ENCODE data around the gene TMEM151B. TPM values are rescaled to one million over a fixed set of nuclear protein-coding genes. Genes with fewer than 3 reads are reported as not detected.

The TMEM151B gene
- total and polyA plus RNA-seq, 10 of the 15 experiments (the other 5 are each of a cell fraction or from before 2014, with no cell fraction given) = 0.01 to 0.19 (median 0.05) TPM; not detected in 6

DNA sequence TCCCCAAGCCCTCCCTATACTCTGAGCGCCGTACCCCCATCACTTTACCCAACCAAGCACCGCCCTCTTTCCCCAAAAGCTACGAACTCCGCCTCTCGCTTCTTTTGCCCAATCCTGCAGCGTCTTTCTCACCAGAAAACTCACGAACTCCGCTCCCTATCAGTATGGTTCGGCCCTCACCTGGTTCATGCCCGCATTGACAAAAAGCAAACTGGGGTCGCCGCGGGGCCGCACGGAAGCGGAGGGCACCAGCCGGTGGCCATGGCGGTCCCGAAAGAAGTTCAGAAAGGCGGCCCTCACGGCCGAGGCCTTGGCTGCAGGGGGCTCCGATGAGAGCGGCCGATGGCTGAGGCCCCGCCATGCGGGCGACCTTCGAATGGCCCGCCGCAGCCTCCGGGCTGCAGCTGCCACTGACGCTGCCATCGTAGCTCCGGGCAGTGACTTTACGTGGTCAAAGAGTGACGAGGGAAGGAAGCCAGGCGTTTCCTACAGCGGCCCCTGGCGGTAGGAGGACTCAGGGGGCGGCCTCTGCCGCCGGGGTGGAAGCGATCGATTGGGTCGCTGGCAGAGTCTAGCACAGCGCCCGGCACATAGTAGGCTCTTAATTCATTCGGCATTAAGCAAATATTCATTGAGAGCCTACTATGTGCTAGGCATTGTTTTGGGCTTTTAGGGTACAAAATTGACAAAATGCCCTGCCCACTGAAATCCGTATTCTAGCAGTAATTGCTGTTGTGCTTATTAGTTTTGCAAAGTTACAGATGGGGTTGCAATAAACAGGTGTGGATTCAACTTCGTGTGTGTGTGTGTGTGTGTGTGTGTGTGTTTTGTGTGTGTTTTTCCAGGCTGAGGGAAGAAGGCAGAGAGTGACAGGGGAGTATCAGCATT, 42.9 kb downstream of the TMEM151B start, which contains the start of gene AARS2 (continued):
- TF ChIP-seq SREBF2 (IDR thresholded peaks at IDR 0.05; ENCODE audit: low read length) (no peak), ETV6 (conservative IDR thresholded peaks at IDR 0.05 in 1 of 2, IDR thresholded peaks at IDR 0.05 in 1 of 2; ENCODE audit: borderline replicate concordance in 1 of 2, low read depth in 1 of 2) (0 out of 4 replicates have a peak, but pooled peaks of 1 of the 2 experiments have one; percentile 42), RB1 (IDR thresholded peaks at IDR 0.05; ENCODE audit: borderline replicate concordance) (peak; percentile 94), PAX5 (IDR thresholded peaks at IDR 0.05; ENCODE audit: borderline replicate concordance, low read depth, low read length) (peak; percentile 74; the same call in 1 of the 2 replicates), BACH1 (IDR thresholded peaks at IDR 0.05; ENCODE audit: borderline replicate concordance) (peak; percentile 77), ZNF217 (IDR thresholded peaks at IDR 0.05) (peak; percentile 95), RELA (IDR thresholded peaks at IDR 0.05; ENCODE audit: borderline replicate concordance, partially characterized antibody) (peak; percentile 68), IKZF2 (IDR thresholded peaks at IDR 0.05) (no peak), ZNF687 (IDR thresholded peaks at IDR 0.05) (peak; percentile 66; the same call in 1 of the 2 replicates), BRCA1 (IDR thresholded peaks at IDR 0.05; ENCODE audit: low read depth, low read length) (no peak), SMAD5 (IDR thresholded peaks at IDR 0.05; ENCODE audit: low read depth) (peak; percentile 68; the same call in 1 of the 2 replicates), ZNF207 (IDR thresholded peaks at IDR 0.05; ENCODE audit: borderline replicate concordance) (peak; percentile 82; the same call in 1 of the 2 replicates), HCFC1 (IDR thresholded peaks at IDR 0.05; ENCODE audit: low read length) (peak; percentile 75), SIX5 (IDR thresholded peaks at IDR 0.05; ENCODE audit: low read depth, low read length, severe bottlenecking) (peak; percentile 51), ESRRA (IDR thresholded peaks at IDR 0.05; ENCODE audit: low read length) (0 out of 2 replicates have a peak, but pooled peaks have one; percentile 15), IKZF1 (conservative IDR thresholded peaks at IDR 0.05) (peak; percentile 85)
- TF ChIP-seq, protein P1, sequence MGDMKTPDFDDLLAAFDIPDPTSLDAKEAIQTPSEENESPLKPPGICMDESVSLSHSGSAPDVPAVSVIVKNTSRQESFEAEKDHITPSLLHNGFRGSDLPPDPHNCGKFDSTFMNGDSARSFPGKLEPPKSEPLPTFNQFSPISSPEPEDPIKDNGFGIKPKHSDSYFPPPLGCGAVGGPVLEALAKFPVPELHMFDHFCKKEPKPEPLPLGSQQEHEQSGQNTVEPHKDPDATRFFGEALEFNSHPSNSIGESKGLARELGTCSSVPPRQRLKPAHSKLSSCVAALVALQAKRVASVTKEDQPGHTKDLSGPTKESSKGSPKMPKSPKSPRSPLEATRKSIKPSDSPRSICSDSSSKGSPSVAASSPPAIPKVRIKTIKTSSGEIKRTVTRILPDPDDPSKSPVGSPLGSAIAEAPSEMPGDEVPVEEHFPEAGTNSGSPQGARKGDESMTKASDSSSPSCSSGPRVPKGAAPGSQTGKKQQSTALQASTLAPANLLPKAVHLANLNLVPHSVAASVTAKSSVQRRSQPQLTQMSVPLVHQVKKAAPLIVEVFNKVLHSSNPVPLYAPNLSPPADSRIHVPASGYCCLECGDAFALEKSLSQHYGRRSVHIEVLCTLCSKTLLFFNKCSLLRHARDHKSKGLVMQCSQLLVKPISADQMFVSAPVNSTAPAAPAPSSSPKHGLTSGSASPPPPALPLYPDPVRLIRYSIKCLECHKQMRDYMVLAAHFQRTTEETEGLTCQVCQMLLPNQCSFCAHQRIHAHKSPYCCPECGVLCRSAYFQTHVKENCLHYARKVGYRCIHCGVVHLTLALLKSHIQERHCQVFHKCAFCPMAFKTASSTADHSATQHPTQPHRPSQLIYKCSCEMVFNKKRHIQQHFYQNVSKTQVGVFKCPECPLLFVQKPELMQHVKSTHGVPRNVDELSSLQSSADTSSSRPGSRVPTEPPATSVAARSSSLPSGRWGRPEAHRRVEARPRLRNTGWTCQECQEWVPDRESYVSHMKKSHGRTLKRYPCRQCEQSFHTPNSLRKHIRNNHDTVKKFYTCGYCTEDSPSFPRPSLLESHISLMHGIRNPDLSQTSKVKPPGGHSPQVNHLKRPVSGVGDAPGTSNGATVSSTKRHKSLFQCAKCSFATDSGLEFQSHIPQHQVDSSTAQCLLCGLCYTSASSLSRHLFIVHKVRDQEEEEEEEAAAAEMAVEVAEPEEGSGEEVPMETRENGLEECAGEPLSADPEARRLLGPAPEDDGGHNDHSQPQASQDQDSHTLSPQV (IDR thresholded peaks at IDR 0.05) = peak; percentile 76; the same call in 1 of the 2 replicates
- TF ChIP-seq, protein P2, sequence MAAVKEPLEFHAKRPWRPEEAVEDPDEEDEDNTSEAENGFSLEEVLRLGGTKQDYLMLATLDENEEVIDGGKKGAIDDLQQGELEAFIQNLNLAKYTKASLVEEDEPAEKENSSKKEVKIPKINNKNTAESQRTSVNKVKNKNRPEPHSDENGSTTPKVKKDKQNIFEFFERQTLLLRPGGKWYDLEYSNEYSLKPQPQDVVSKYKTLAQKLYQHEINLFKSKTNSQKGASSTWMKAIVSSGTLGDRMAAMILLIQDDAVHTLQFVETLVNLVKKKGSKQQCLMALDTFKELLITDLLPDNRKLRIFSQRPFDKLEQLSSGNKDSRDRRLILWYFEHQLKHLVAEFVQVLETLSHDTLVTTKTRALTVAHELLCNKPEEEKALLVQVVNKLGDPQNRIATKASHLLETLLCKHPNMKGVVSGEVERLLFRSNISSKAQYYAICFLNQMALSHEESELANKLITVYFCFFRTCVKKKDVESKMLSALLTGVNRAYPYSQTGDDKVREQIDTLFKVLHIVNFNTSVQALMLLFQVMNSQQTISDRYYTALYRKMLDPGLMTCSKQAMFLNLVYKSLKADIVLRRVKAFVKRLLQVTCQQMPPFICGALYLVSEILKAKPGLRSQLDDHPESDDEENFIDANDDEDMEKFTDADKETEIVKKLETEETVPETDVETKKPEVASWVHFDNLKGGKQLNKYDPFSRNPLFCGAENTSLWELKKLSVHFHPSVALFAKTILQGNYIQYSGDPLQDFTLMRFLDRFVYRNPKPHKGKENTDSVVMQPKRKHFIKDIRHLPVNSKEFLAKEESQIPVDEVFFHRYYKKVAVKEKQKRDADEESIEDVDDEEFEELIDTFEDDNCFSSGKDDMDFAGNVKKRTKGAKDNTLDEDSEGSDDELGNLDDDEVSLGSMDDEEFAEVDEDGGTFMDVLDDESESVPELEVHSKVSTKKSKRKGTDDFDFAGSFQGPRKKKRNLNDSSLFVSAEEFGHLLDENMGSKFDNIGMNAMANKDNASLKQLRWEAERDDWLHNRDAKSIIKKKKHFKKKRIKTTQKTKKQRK (IDR thresholded peaks at IDR 0.05; ENCODE audit: low read depth, low read length) = no peak

All from GM12878 (cell line).